Activated CD4-positive, alpha-beta T cell treated with anti-CD3 and anti-CD28 coated beads, Interleukin-2, amount 10 ng/mL, durations not matched to agents 24 days and 14 days (primary cell): ENCODE results near the gene CEP104. TPM values are rescaled to one million over a fixed set of nuclear protein-coding genes. Genes with fewer than 3 reads are reported as not detected.

Experiments
- DNase-seq: peaks from one replicate; pipeline ENCODE4 v3.0.0; 2022
- H3K27ac Mint-ChIP-seq: one replicate; pipeline ENCODE4 v1.8.0; 2022; ENCODE audit warnings: mild to moderate bottlenecking, mixed read lengths
- H3K27me3 Mint-ChIP-seq: one replicate; pipeline ENCODE4 v1.8.0; 2022; ENCODE audit warnings: mixed read lengths
- H3K36me3 Mint-ChIP-seq: one replicate; pipeline ENCODE4 v1.8.0; 2022; ENCODE audit warnings: low read depth, mild to moderate bottlenecking, mixed read lengths
- H3K4me1 Mint-ChIP-seq: one replicate; pipeline ENCODE4 v1.8.0; 2021; ENCODE audit warnings: mixed read lengths
- H3K4me3 Mint-ChIP-seq: one replicate; pipeline ENCODE4 v1.8.0; 2022; ENCODE audit warnings: mild to moderate bottlenecking, moderate library complexity, mixed read lengths
- H3K9me3 Mint-ChIP-seq: one replicate; pipeline ENCODE4 v1.8.0; 2021; ENCODE audit warnings: mixed read lengths
- intact Hi-C: fragments of 100-400 bp; cut with micrococcal nuclease; formaldehyde crosslinking; loops from one replicate; pipeline ENCODE4 v1.15.1; 2023
- total RNA-seq: library from RNA; stranded (reverse); gene quantifications from 2 replicates; pipeline ENCODE4 v1.2.3, GENCODE V29; 2022

The CEP104 gene
- total RNA-seq, 1 donor from 2014 or later = 48.1 TPM

GRCh38 chr1:3763351-3764125, 93.5 kb downstream of the CEP104 start:
- DNase-seq = no peak
- no peaks in the 10 kb centered on the region for H3K4me1 Mint-ChIP-seq
- no peaks in the 10 kb centered on the region for H3K36me3 Mint-ChIP-seq
- H3K4me3 Mint-ChIP-seq = no peak overlapping the region
- no peaks in the 10 kb centered on the region for H3K9me3 Mint-ChIP-seq
- intact Hi-C loops = no loop called here
- H3K27me3 Mint-ChIP-seq = peaks cover 8% of the 10 kb centered on the region
- no peak overlapping the region for H3K27ac Mint-ChIP-seq

GRCh38 chr1:3762873-3763228, 94.2 kb downstream of the CEP104 start:
- no peak overlapping the region for H3K27ac Mint-ChIP-seq
- H3K27me3 Mint-ChIP-seq = peaks cover 8% of the 10 kb centered on the region
- intact Hi-C loops = no loop called here
- no peaks in the 10 kb centered on the region for H3K9me3 Mint-ChIP-seq
- no peak overlapping the region for H3K4me3 Mint-ChIP-seq
- no peaks in the 10 kb centered on the region for H3K36me3 Mint-ChIP-seq
- DNase-seq = no peak
- no peaks in the 10 kb centered on the region for H3K4me1 Mint-ChIP-seq

GRCh38 chr1:3762151-3762872, 94.7 kb downstream of the CEP104 start:
- Mint-ChIP-seq H3K27ac (no peak overlapping the region), H3K4me3 (no peak overlapping the region), H3K36me3 (no peaks in the 10 kb centered on the region), H3K4me1 (no peaks in the 10 kb centered on the region), H3K27me3 (peaks cover 8% of the 10 kb centered on the region), H3K9me3 (no peaks in the 10 kb centered on the region)
- intact Hi-C loops = no loop called here
- no peak for DNase-seq

Other genes starting within 250 kb of the CEP104 start
- gene MEGF6, start 245.7 kb downstream of the CEP104 start, total RNA-seq = 1.7 and 2.1 TPM in 2 replicates
- 8.6 and 9.7 TPM in 2 replicates for gene TPRG1L, start 232.2 kb downstream of the CEP104 start, total RNA-seq
- 41.3 and 44.7 TPM in 2 replicates for gene WRAP73, start 207.1 kb downstream of the CEP104 start, total RNA-seq
- gene TP73, start 204.7 kb downstream of the CEP104 start, total RNA-seq = 1.3 and 1.4 TPM in 2 replicates
- gene CCDC27, start 104.8 kb downstream of the CEP104 start, total RNA-seq = not detected in 2 replicates
- 0.66 and 1.4 TPM in 2 replicates for gene SMIM1, start 84.5 kb downstream of the CEP104 start, total RNA-seq
- 40.8 and 46.0 TPM in 2 replicates for gene LRRC47, start 60.7 kb downstream of the CEP104 start, total RNA-seq
- gene DFFB, start 265 bp upstream of the CEP104 start, total RNA-seq = 15.0 and 15.9 TPM in 2 replicates
- gene C1orf174, start 43.1 kb upstream of the CEP104 start, total RNA-seq = 50.5 and 51.5 TPM in 2 replicates